Gastrocnemius medialis (tissue), 4 donors: Measurements from ENCODE around the gene UBAP2. TPM values are rescaled to one million over a fixed set of nuclear protein-coding genes. Genes with fewer than 3 reads are reported as not detected.

Experiments
- ATAC-seq, 2 donors: fragments of 150-250 bp; one replicate each; pipeline ENCODE4 v1.9.1; 2016
- DNase-seq, 2 donors: peaks; one replicate each; pipeline ENCODE4 v3.0.0-alpha.2; 2019
- H3K27ac ChIP-seq, 4 donors: fragments of 200-600 bp; sonication (generic); 1 replicate in 1 of 4; 2 replicates in 3 of 4; pipeline ENCODE4 v1.5.1; 2016 to 2018; ENCODE audit warnings: mild to moderate bottlenecking in 2 of 4, moderate library complexity in 1 of 4
- H3K27me3 ChIP-seq, 3 donors: fragments of 200-600 bp; sonication (generic) in 2 of 3; 1 replicate in 1 of 3; 2 replicates in 2 of 3; pipeline versions ENCODE4 v1.5.1 to v1.6.0; 2016 to 2019; ENCODE audit warnings: mild to moderate bottlenecking in 1 of 3, moderate library complexity in 1 of 3
- H3K36me3 ChIP-seq, 2 donors: fragments of 200-600 bp; sonication (generic) in 1 of 2; one replicate each; pipeline ENCODE4 v1.5.1; 2017 to 2018
- H3K4me1 ChIP-seq, 2 donors: fragments of 200-600 bp; sonication (generic) in 1 of 2; one replicate each; pipeline ENCODE4 v1.5.1; 2016 to 2017; ENCODE audit warnings: mild to moderate bottlenecking in 2 of 2
- H3K4me3 ChIP-seq, 4 donors: fragments of 200-600 bp; sonication (generic) in 3 of 4; 1 replicate in 1 of 4; 2 replicates in 3 of 4; pipeline ENCODE4 v1.5.1; 2016 to 2019; ENCODE audit warnings: mild to moderate bottlenecking in 2 of 4
- H3K9me3 ChIP-seq, 3 donors: fragments of 200-600 bp; sonication (generic) in 2 of 3; 1 replicate in 1 of 3; 2 replicates in 2 of 3; pipeline ENCODE4 v1.5.1; 2016 to 2019
- CTCF ChIP-seq, 5 experiments: fragments of 450-650 bp in 3 of 5; fragments of 200-600 bp in 2 of 5; sonication (generic) in 2 of 5; IDR thresholded peaks in 4 of 5; conservative IDR thresholded peaks in 1 of 5; 1 replicate in 4 of 5; 2 replicates in 1 of 5; pipeline ENCODE4 v1.5.1; 2016 to 2019; ENCODE audit warnings: antibody characterized with exemption in 5 of 5, mild to moderate bottlenecking in 3 of 5, moderate library complexity in 3 of 5
- POLR2A ChIP-seq, 2 donors: fragments of 450-650 bp; IDR thresholded peaks; one replicate each; pipeline ENCODE4 v1.6.1; 2017; ENCODE audit warnings: antibody characterized with exemption in 2 of 2, mild to moderate bottlenecking in 2 of 2, moderate library complexity in 2 of 2
- in situ Hi-C, 4 donors: fragments of 200-750 bp; cut with MboI; loops; one replicate each; pipeline versions ENCODE4 v1.15.0 to v1.8.0; 2017; ENCODE audit warnings: low sequenced_read_pairs in 4 of 4
- intact Hi-C: fragments of 100-400 bp; cut with DNase I; formaldehyde crosslinking; loops from one replicate; pipeline ENCODE4 v1.15.1; 2023; ENCODE audit warnings: low total_unique reads
- total RNA-seq, 4 donors: library from RNA; depleted of rRNA; stranded (reverse); fragments of >200 nt; gene quantifications; one replicate each; pipeline versions ENCODE4 v1.1.0 to v1.2.3, GENCODE V29; 2016

Gene UBAP2
- total RNA-seq, 4 donors from 2014 or later: 14.6 to 26.6 (median 20.9) TPM

GRCh38 chr9:33877727-33878489, 170.8 kb downstream of the UBAP2 start:
- intact Hi-C loops: no loop called here
- DNase-seq: peak in 1 of 2 donors; percentile 53
- in situ Hi-C loops: no loop called here
- H3K4me1 ChIP-seq: peaks cover 46 to 63% of the 10 kb centered on the region in 2 donors
- H3K36me3 ChIP-seq: no peaks in the 10 kb centered on the region
- peak overlapping the region; percentile 59 to 70 (median 65) for H3K27ac ChIP-seq
- no peak for TF ChIP-seq CTCF (IDR thresholded peaks at IDR 0.05 in 4 of 5, conservative IDR thresholded peaks at IDR 0.05 in 1 of 5)
- no peak for TF ChIP-seq POLR2A (IDR thresholded peaks at IDR 0.05)
- no peaks in the 10 kb centered on the region for H3K9me3 ChIP-seq
- peak; percentile 18 to 47 for ATAC-seq
- no peak overlapping the region for H3K4me3 ChIP-seq
- no peaks in the 10 kb centered on the region for H3K27me3 ChIP-seq

Other genes starting within 250 kb of the UBAP2 start
- 10 to 100 TPM; 32.5 to 47.3 (median 41.9) TPM for gene UBE2R2, start 231.7 kb downstream of the UBAP2 start, total RNA-seq
- gene DCAF12, start 77.8 kb upstream of the UBAP2 start, total RNA-seq: 10 to 100 TPM; 19.4 to 33.7 (median 26.7) TPM
- gene UBAP1, start 130.2 kb upstream of the UBAP2 start, total RNA-seq: 100 to 1,000 TPM in 1 of 4 donors, 10 to 100 TPM in 3; 69.5 to 162 (median 90.8) TPM